HepG2 (cell line): ENCODE results near the gene COA7. TPM values are rescaled to one million over a fixed set of nuclear protein-coding genes. Genes with fewer than 3 reads are reported as not detected.

Experiments
- ATAC-seq: fragments of 200-7000 bp; cut with Tn5 transposase; 3 replicates; pipeline ENCODE4 v1.9.1; 2020; ENCODE audit warnings: mild to moderate bottlenecking, moderate library complexity
- BruUV-seq: library from RNA; stranded (reverse); fragments of 400-500 nt; replicated peaks from 2 replicates; lab custom pipeline; 2021; lab: Mats Ljungman, UMichigan
- CTCF ChIA-PET: fragments of 300-600 bp; formaldehyde crosslinking; extraction: SDS; loops from one replicate; lab custom pipeline; 2021; ENCODE audit warnings: low total read pairs, inconsistent platforms, low intra/inter-chr PET ratio; lab: Yijun Ruan, JAX
- POLR2A ChIA-PET: fragments of 350-600 bp; sonication (Branson Sonifier 250); formaldehyde crosslinking; loops from one replicate; lab custom pipeline; 2020; ENCODE audit warnings: antibody characterized with exemption, inconsistent platforms; lab: Yijun Ruan, JAX
- DNase-seq: peaks from one replicate; pipeline ENCODE4 v3.0.0-alpha.2; 2015; ENCODE audit warnings: low spot score
- FAIRE-seq: peaks from 3 replicates; lab custom pipeline; 2011; peaks lifted over from hg19 to GRCh38; lab: Jason Lieb, UNC
- H2AFZ ChIP-seq: one replicate; pipeline ENCODE4 v1.6.1; 2011; ENCODE audit warnings: low read length, inconsistent platforms
- H3K27ac ChIP-seq: fragments of 300-600 bp; 3 replicates; pipeline ENCODE4 v1.8.0; 2011; ENCODE audit warnings: mixed run types, mild to moderate bottlenecking, mixed read lengths, low read length, inconsistent platforms; ENCODE audit not compliant: insufficient read depth; ENCODE audit errors: extremely low read length
- H3K27me3 ChIP-seq, 2 experiments: fragments of 200-600 bp in 1 of 2; 2 replicates in 1 of 2; 3 replicates in 1 of 2; pipeline versions ENCODE4 v1.6.0 to v1.8.0; 2011; ENCODE audit warnings: low read length in 2 of 2, mild to moderate bottlenecking in 2 of 2, moderate library complexity in 2 of 2, inconsistent platforms in 1 of 2; ENCODE audit not compliant: insufficient read depth in 2 of 2, control insufficient read depth in 1 of 2
- H3K36me3 ChIP-seq, 2 experiments: fragments of 200-600 bp in 1 of 2; replicated peaks in 1 of 2; 2 replicates in 1 of 2; 3 replicates in 1 of 2; pipeline versions ENCODE4 v1.5.1 to v1.8.0; 2011; ENCODE audit warnings: low read length in 2 of 2, inconsistent platforms in 1 of 2; ENCODE audit not compliant: insufficient read depth in 2 of 2, control insufficient read depth in 1 of 2
- H3K4me1 ChIP-seq: 2 replicates; pipeline ENCODE4 v1.5.1; 2012; ENCODE audit warnings: low read length, inconsistent platforms; ENCODE audit not compliant: insufficient read depth
- H3K4me2 ChIP-seq: 2 replicates; pipeline ENCODE4 v1.6.0; 2011; ENCODE audit warnings: low read depth, low read length, inconsistent platforms
- H3K4me3 ChIP-seq, 3 experiments: fragments of 200-600 bp in 1 of 3; sonication (generic), shearing (Covaris generic) in 1 of 3; replicated peaks in 1 of 3; 2 replicates each; pipeline ENCODE4 v1.5.1; 2011 to 2016; ENCODE audit warnings: low read length in 3 of 3, inconsistent platforms in 2 of 3, low read depth in 2 of 3, mild to moderate bottlenecking in 2 of 3, control low read depth in 1 of 3, mixed read lengths in 1 of 3; ENCODE audit not compliant: insufficient read depth in 1 of 3
- H3K79me2 ChIP-seq: one replicate; pipeline ENCODE4 v1.6.1; 2011; ENCODE audit warnings: low read length, inconsistent platforms; ENCODE audit not compliant: insufficient read depth
- H3K9ac ChIP-seq: 2 replicates; pipeline ENCODE4 v1.6.0; 2011; ENCODE audit warnings: mild to moderate bottlenecking, low read depth, low read length, inconsistent platforms; ENCODE audit not compliant: insufficient read depth
- H3K9me3 ChIP-seq: 2 replicates; pipeline ENCODE4 v1.5.1; 2012; ENCODE audit warnings: mild to moderate bottlenecking, low read length
- H4K20me1 ChIP-seq: 2 replicates; pipeline ENCODE4 v1.6.0; 2011; ENCODE audit warnings: inconsistent platforms, mild to moderate bottlenecking, low read length, moderate library complexity; ENCODE audit not compliant: insufficient read depth
- ATF4 ChIP-seq, 2 experiments: fragments of 450-650 bp in 1 of 2; sonication (generic) in 1 of 2; formaldehyde crosslinking; IDR thresholded peaks; 2 replicates each; pipeline versions ENCODE4 v1.5.0 to v1.8.0; 2020 to 2022; ENCODE audit warnings: mild to moderate bottlenecking in 1 of 2, missing genetic modification reagents in 1 of 2
- BRD4 ChIP-seq: sonication (generic); formaldehyde crosslinking; IDR thresholded peaks from 2 replicates; pipeline ENCODE4 v1.4.0; 2020; ENCODE audit warnings: missing genetic modification reagents
- DMAP1 ChIP-seq: IDR thresholded peaks from 2 replicates; pipeline ENCODE4 v1.6.1; 2016
- DZIP1 ChIP-seq: sonication (generic); formaldehyde crosslinking; IDR thresholded peaks from 2 replicates; pipeline ENCODE4 v1.5.0; 2020; ENCODE audit warnings: mild to moderate bottlenecking, missing genetic modification reagents
- MAX ChIP-seq: IDR thresholded peaks from 2 replicates; pipeline ENCODE4 v1.6.1; 2012; ENCODE audit warnings: inconsistent platforms
- SMAD1 ChIP-seq: sonication (generic); formaldehyde crosslinking; IDR thresholded peaks from 2 replicates; pipeline ENCODE4 v1.4.0; 2020; ENCODE audit warnings: missing genetic modification reagents, low read depth, mild to moderate bottlenecking, borderline replicate concordance
- SUZ12 ChIP-seq: fragments of 150-350 bp; IDR thresholded peaks from 2 replicates; pipeline ENCODE4 v1.6.1; 2014; ENCODE audit warnings: low read depth, low read length
- USF2 ChIP-seq, 2 experiments: sonication (generic) in 1 of 2; formaldehyde crosslinking in 1 of 2; IDR thresholded peaks; 2 replicates each; pipeline versions ENCODE4 v1.5.1 to v1.6.1; 2011 to 2020; ENCODE audit warnings: borderline replicate concordance in 1 of 2, low read depth in 1 of 2, low read length in 1 of 2, mild to moderate bottlenecking in 1 of 2, missing genetic modification reagents in 1 of 2, moderate library complexity in 1 of 2
- ZNF20 ChIP-seq: sonication (generic); formaldehyde crosslinking; IDR thresholded peaks from 2 replicates; pipeline ENCODE4 v1.4.0; 2020; ENCODE audit warnings: mild to moderate bottlenecking, moderate library complexity, missing genetic modification reagents
- ZNF382 ChIP-seq: sonication (generic); formaldehyde crosslinking; IDR thresholded peaks from 2 replicates; pipeline ENCODE4 v1.5.0; 2020; ENCODE audit warnings: missing genetic modification reagents, mild to moderate bottlenecking, borderline replicate concordance
- ZNF83 ChIP-seq: sonication (generic); formaldehyde crosslinking; IDR thresholded peaks from 2 replicates; pipeline ENCODE4 v1.4.0; 2020; ENCODE audit warnings: missing genetic modification reagents, mild to moderate bottlenecking, borderline replicate concordance
- WGBS: methylation state at CpG from one replicate; pipeline ENCODE4 v1.1.6; 2017; ENCODE audit warnings: low lambda C conversion rate; 5-methylcytosine and 5-hydroxymethylcytosine counted together
- in situ Hi-C: cut with HindIII; loops from 2 replicates; pipeline ENCODE4 v1.10.0; 2017; ENCODE audit warnings: low pct_unique_long_range_greater_than_20kb; ENCODE audit not compliant: extremely low pct_ligation_motif_present
- intact Hi-C: fragments of 100-400 bp; cut with micrococcal nuclease; formaldehyde crosslinking; loops from one replicate; pipeline ENCODE4 v1.10.0; 2022; ENCODE audit not compliant: unreplicated experiment
- polyA plus RNA-seq, 8 experiments: library from polyadenylated mRNA; depleted of rRNA in 3 of 8; stranded (reverse) in 7 of 8; unstranded in 1 of 8; fragments of >200 nt; fragmentation: Illumina TruSeq in 4 of 8; extraction: Trizol in 4 of 8; gene quantifications; 2 replicates each; pipeline versions ENCODE4 v1.2.1 to v1.2.3, GENCODE V29; 2011 to 2016; ENCODE audit warnings: low read depth in 4 of 8, missing spikeins in 1 of 8, mixed read lengths in 1 of 8; ENCODE audit not compliant: insufficient read depth in 1 of 8
- total RNA-seq, 5 experiments: library from RNA; depleted of rRNA; stranded (reverse); fragments of >200 nt; fragmentation: Illumina TruSeq; extraction: Trizol; gene quantifications; 2 replicates each; pipeline ENCODE4 v1.2.3, GENCODE V29; 2016; ENCODE audit warnings: low read depth in 1 of 5

The COA7 gene
- total and polyA plus RNA-seq, 2 of the 13 experiments (the other 11 are each of a cell fraction or from before 2014, with no cell fraction given), result 12.3 to 30.4 TPM

GRCh38 chr1:52679498-52679897, 18.6 kb downstream of the COA7 start:
- no peak overlapping the region for H3K4me3 ChIP-seq
- no peak overlapping the region for H3K27ac ChIP-seq
- CTCF ChIA-PET, result no interaction called here
- no peaks in the 10 kb centered on the region for H4K20me1 ChIP-seq
- no peak overlapping the region for H2AFZ ChIP-seq
- no peak overlapping the region for H3K4me2 ChIP-seq
- intact Hi-C loops, result no loop called here
- TF ChIP-seq DZIP1 (CRISPR knock-in tag) (no peak), ZNF382 (CRISPR knock-in tag) (no peak), SUZ12 (no peak), ZNF20 (CRISPR knock-in tag) (no peak)
- POLR2A ChIA-PET, result no interaction called here
- DNase-seq, result no peak
- BruUV-seq, result no TSS peak
- no peaks in the 10 kb centered on the region for H3K9me3 ChIP-seq
- WGBS, result 40% methylated on average over 5 of the region's 5 CpGs
- H3K4me1 ChIP-seq, result peaks cover 22% of the 10 kb centered on the region; the same call in 1 of the 2 replicates
- no peak for FAIRE-seq
- no peaks in the 10 kb centered on the region for H3K79me2 ChIP-seq
- ATAC-seq, result no peak
- H3K9ac ChIP-seq, result no peak overlapping the region
- no peaks in the 10 kb centered on the region for H3K27me3 ChIP-seq
- peaks cover 0 to 1% of the 10 kb centered on the region in 2 experiments; a peak in 1 of 5 replicates for H3K36me3 ChIP-seq
- in situ Hi-C loops, result no loop called here

GRCh38 chr1:52679048-52679447, 19.1 kb downstream of the COA7 start:
- no peaks in the 10 kb centered on the region for H3K27me3 ChIP-seq
- H3K36me3 ChIP-seq, result no peaks in the 10 kb centered on the region
- H3K4me1 ChIP-seq, result peaks cover 22% of the 10 kb centered on the region; the same call in 1 of the 2 replicates
- H2AFZ ChIP-seq, result no peak overlapping the region
- intact Hi-C loops, result no loop called here
- no peaks in the 10 kb centered on the region for H3K9me3 ChIP-seq
- H4K20me1 ChIP-seq, result no peaks in the 10 kb centered on the region
- CTCF ChIA-PET, result no interaction called here
- DNase-seq, result no peak
- no peak overlapping the region for H3K9ac ChIP-seq
- POLR2A ChIA-PET, result no interaction called here
- H3K4me3 ChIP-seq, result no peak overlapping the region
- H3K27ac ChIP-seq, result no peak overlapping the region
- FAIRE-seq, result no peak
- no peak for ATAC-seq
- BruUV-seq, result no TSS peak
- 50% methylated on average over 1 of the region's 1 CpG for WGBS
- in situ Hi-C loops, result no loop called here
- H3K4me2 ChIP-seq, result no peak overlapping the region
- no peaks in the 10 kb centered on the region for H3K79me2 ChIP-seq
- TF ChIP-seq ATF4 (CRISPR knock-in tag; IDR thresholded peaks at IDR 0.05) (no peak), DMAP1 (CRISPR knock-in tag) (no peak), ZNF83 (CRISPR knock-in tag) (no peak), BRD4 (CRISPR knock-in tag) (no peak), MAX (no peak), USF2 (IDR thresholded peaks at IDR 0.05; ENCODE audit: low read depth, low read length) (no peak), USF2 (CRISPR knock-in tag; IDR thresholded peaks at IDR 0.05; ENCODE audit: borderline replicate concordance) (no peak), SMAD1 (CRISPR knock-in tag) (no peak)
